GM12865 (cell line): ENCODE data around the gene ST6GAL2.

Experiments used
- DNase-seq: peaks from one replicate; pipeline ENCODE4 v3.0.0; 2010; ENCODE audit warnings: low read depth
- H3K4me3 ChIP-seq: 2 replicates; pipeline ENCODE4 v1.5.1; 2011; ENCODE audit warnings: mild to moderate bottlenecking, low read depth, low read length, control low read depth
- TF ChIP-seq, protein P1 (sequence below): IDR thresholded peaks from 2 replicates; pipeline ENCODE4 v1.5.1; 2011; ENCODE audit warnings: low read length, control low read depth, low read depth, inconsistent platforms; ENCODE audit not compliant: insufficient read depth; ENCODE audit errors: missing control alignments

ST6GAL2 gene

DNA sequence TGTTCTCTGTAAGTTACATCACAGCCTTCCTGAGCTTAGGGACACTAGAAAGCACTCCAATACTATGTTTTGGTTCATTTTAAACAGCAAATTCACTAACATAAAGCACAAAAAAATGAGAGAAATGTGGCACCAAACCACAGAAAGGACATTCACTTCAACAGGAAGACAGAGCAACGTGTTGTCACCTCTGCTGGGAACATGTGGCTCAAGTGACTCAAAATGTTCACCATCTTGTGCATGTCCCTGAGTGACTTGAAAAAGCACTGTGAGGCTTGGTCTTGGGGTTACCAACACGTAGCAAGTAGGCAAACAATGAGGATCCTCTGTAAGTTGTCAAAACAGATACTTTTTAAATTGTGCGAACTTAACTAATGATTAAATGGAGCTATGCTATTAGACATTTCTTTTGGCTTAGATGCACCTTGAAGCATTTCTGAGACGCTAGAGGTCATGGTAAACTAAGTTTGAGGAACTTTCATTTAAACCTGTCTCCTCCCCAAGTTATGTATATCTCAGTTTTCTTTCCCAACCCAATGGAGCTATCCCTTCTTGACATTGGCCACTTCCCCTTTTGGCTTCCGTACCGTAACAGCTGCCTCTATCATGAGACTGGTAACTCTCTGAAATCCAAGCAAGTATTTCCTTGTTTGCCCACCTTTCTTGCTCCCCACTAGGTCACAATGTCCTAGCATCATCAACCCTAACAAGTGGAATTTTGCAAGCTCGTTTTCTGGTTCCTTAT is 14.0 kb upstream of the ST6GAL2 start:
- DNase-seq: no peak
- no peak overlapping the region for H3K4me3 ChIP-seq
- TF ChIP-seq, protein P1, sequence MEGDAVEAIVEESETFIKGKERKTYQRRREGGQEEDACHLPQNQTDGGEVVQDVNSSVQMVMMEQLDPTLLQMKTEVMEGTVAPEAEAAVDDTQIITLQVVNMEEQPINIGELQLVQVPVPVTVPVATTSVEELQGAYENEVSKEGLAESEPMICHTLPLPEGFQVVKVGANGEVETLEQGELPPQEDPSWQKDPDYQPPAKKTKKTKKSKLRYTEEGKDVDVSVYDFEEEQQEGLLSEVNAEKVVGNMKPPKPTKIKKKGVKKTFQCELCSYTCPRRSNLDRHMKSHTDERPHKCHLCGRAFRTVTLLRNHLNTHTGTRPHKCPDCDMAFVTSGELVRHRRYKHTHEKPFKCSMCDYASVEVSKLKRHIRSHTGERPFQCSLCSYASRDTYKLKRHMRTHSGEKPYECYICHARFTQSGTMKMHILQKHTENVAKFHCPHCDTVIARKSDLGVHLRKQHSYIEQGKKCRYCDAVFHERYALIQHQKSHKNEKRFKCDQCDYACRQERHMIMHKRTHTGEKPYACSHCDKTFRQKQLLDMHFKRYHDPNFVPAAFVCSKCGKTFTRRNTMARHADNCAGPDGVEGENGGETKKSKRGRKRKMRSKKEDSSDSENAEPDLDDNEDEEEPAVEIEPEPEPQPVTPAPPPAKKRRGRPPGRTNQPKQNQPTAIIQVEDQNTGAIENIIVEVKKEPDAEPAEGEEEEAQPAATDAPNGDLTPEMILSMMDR: no peak

DNA sequence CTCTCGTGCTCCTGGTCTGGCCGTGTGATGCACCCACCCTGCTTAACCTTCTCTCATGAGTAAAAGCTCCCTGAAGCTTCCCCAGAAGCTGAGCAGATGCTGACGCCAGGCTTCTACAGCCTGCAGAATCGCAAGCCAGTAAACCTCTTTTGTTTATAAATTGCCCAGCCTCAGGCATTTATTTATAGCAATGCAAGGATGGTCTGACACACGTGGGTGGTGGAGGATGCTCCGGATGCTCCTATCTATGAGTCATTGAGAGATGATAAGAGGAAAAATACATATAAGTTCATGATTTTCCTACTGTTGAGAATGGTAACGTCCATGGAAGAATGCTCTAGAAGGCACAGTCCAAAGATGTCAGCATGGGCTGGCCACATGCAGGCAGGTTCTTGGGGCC is 8.6 kb upstream of the ST6GAL2 start:
- no peak for DNase-seq
- TF ChIP-seq, protein P1: no peak

DNA sequence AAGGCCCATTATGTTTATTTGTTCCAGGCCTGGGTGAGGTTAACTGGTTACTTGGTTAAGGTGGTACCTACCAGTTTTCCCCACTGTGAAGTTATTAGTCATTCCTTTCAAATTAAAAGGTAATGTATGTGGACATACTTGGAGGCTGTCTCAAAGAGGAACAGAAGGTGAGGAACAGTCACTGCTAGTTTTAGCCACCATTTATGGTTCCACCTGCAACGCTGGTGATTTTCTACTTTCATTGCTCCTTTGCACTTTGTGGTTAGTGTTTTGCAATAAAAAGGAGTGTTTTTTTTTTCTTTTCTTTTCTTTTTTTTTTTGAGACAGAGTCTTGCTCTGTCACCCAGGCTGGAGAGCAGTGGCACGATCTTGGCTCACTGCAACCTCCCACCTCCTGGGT is 6.1 kb upstream of the ST6GAL2 start:
- TF ChIP-seq, protein P1: no peak
- no peak for DNase-seq

More for the DNA sequence above, 8.6 kb upstream of the ST6GAL2 start:
- H3K4me3 ChIP-seq: no peak overlapping the region

DNA sequence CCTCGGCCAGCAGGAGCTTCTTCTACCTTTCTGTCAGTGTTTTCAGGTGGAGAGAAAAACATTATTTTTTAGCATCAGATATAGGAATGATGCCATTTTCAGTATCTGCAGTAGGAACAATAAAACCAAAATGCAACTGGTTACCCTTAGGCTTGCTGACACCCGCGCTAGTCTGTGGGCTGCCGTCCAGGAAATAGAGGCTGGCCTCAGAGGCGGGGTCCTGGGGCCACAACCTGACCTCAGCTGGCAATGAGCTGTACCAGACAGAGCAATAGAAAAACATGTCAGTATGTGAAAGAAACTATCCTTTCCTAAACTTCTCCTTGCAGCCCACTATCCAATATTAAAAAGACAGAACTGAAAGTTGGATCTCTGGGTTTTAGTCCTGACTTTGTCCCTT is 4.6 kb upstream of the ST6GAL2 start:
- H3K4me3 ChIP-seq: no peak overlapping the region
- TF ChIP-seq, protein P1: no peak
- no peak for DNase-seq

More for the DNA sequence above, 6.1 kb upstream of the ST6GAL2 start:
- no peak overlapping the region for H3K4me3 ChIP-seq

DNA sequence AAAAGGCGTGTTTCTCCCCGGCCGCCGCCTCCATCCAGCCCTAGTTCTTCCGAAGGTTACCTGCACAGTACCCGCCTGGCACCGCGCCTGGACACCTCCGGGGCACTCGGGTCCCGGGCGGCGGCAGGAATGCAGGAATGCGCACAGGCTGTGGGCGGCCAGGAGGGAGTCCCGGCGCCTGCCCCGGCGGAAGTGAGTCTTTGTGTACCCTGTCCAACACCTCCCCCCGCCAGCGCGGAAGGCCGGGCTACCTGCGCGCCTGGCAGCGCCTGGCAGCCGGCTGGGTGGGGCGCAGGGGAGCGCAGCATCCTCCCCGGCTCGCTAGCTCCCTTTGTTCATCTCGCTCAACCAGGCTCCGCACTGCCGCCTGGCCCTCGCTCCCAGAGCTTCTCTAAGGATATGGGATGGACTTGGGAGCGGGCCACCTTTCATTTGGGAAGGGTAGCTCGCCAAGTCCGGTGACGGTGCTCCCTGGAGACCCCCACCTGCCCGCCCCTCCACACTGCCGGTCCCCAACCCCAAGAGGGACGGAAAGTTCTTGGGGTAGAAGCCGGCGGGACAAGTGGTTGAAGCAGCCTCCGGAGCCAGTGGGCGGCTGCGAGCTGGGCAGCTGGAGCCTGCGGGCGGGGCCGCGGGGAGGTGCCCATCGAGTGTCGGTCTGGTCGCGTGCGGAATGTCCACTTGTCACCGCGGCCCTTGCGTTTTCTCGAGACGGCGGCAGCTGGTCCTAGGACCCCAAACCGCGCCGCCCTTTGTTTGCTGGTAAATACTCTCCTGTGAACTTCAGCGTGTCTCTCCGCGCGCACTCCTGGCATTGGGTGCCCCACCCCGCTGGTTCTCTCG is 1.2 kb upstream of the ST6GAL2 start:
- DNase-seq: no peak
- H3K4me3 ChIP-seq: no peak overlapping the region
- TF ChIP-seq, protein P1: no peak

DNA sequence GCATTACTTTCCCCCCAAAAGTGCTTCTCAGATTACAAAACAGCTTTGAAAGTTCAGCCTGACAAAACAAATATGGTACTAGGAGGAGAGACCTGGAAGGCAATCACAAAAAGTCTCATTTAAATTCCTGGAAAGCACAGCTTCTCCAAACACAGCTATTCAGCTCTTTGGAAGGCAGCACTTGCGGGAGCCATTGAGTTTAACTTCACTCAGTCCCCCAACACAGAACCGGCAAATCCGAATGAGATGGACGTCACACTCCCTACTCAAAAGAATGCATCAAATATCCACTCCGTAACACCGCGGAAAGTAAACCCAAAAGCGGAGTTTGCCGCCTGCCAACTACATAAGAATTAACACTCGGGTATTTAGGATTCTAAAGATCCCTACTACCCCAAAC is 638 bp downstream of the ST6GAL2 start:
- no peak for DNase-seq
- TF ChIP-seq, protein P1: no peak
- no peak overlapping the region for H3K4me3 ChIP-seq
